GM12892 (cell line): ENCODE data around the gene LRSAM1.

Experiments used
- POLR2A ChIP-seq: IDR thresholded peaks from 2 replicates; pipeline ENCODE4 v1.6.1; 2011; ENCODE audit warnings: low read depth, low read length, control low read depth
- POLR2AphosphoS5 ChIP-seq: IDR thresholded peaks from 2 replicates; pipeline ENCODE4 v1.6.1; 2011; ENCODE audit warnings: low read depth, low read length, control low read depth
- TAF1 ChIP-seq: IDR thresholded peaks from 2 replicates; pipeline ENCODE4 v1.6.1; 2011; ENCODE audit warnings: low read depth, mild to moderate bottlenecking, control low read depth, low read length, borderline replicate concordance

GRCh38 chr9:127489471-127490115, 38.3 kb downstream of the LRSAM1 start:
- TF ChIP-seq POLR2A, result no peak
- no peak for TF ChIP-seq POLR2AphosphoS5
- TF ChIP-seq TAF1, result no peak
